Measurements from ENCODE around the gene DTNBP1.

DTNBP1 gene

DNA sequence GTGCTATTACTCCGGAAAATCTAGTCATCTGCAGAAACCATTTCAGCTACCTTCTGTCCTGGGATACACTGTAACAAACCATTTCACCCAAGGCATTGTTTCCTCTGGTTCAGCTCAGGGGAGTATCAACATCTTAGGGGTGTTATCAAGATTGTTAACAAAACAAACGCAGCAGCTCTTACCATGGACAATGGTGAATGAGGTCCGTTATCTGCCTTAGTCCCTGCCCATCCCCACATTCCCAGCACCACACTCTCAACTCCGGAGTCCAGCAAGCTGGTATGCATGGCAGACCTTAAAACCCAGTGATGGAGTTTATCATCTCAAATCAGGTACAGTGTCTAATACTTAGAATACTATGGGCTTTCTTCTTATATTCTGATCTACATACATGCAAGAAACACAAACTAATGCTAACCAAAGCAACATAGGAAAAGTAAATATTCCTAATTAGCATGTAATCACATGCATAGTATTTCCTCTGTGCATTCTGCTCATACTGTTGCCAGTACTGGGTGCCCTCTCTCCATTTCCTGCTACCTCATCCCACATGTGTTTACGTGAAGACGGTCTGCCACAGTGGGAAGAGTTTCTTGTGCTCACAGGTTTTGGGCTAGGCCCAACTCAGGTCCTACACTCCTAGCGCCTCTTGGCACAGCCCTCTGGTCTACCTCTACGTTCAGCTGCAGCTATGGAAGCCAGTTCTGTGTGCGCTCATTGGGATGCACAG is 123.9 kb downstream of the DTNBP1 start:
- Mint-ChIP-seq H3K27ac (no peak overlapping the region), H3K4me1 (ENCODE audit: low read depth) (no peaks in the 10 kb centered on the region), H3K4me3 (no peak overlapping the region), H3K27me3 (ENCODE audit: low read depth) (no peaks in the 10 kb centered on the region), H3K9me3 (no peaks in the 10 kb centered on the region), H3K36me3 (ENCODE audit: low read depth) (peaks cover 5% of the 10 kb centered on the region)

- H3K9me3 Mint-ChIP-seq: no peaks in the 10 kb centered on the region
- H3K36me3 Mint-ChIP-seq (ENCODE audit: low read depth): peaks cover 5% of the 10 kb centered on the region
- no peaks in the 10 kb centered on the region for H3K4me1 Mint-ChIP-seq (ENCODE audit: low read depth)
- H3K27ac Mint-ChIP-seq: no peak overlapping the region
- no peaks in the 10 kb centered on the region for H3K27me3 Mint-ChIP-seq (ENCODE audit: low read depth)
- no peak overlapping the region for H3K4me3 Mint-ChIP-seq
These were observed 124.7 kb downstream of the DTNBP1 start for GRCh38 chr6:15538106-15538505.

DNA sequence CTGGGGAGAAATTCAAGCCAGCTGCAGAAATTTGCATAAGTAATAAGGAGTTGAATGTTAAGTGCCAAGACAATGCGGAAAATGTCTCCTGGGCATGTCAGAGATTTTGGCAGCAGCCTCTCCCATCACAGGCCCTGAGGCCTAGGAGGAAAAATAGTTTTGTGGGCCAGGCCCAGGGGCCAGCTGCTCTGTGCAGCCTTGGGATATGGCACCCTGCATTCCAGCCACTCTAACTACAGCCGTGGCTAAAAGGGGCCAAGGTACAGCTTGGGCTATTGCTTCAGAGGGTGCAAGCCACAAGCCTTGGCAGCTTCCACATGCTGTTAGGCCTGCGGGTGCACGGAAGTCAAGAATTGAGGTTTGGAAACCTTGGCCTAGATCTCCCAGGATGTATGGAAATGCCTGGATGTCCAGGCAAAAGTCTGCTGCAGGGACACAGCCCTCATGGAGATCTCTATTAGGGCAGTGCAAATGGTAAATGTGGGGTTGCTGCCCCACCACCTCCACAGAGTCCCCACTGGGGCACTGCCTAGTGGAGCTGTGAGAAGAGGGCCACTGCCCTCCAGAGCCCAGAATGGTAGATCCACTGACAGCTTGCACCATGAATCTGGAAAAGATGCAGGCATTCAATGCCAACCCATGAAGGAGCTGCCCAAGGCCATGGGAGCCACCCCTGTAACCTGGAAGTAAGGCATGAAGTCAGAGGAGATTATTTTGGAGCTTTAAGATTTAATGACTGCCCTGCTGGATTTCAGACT is 126.5 kb downstream of the DTNBP1 start:
- no peaks in the 10 kb centered on the region for H3K9me3 Mint-ChIP-seq
- H3K36me3 Mint-ChIP-seq (ENCODE audit: low read depth): peaks cover 11% of the 10 kb centered on the region
- H3K4me1 Mint-ChIP-seq (ENCODE audit: low read depth): no peaks in the 10 kb centered on the region
- H3K4me3 Mint-ChIP-seq: no peak overlapping the region
- no peaks in the 10 kb centered on the region for H3K27me3 Mint-ChIP-seq (ENCODE audit: low read depth)
- no peak overlapping the region for H3K27ac Mint-ChIP-seq

- no peaks in the 10 kb centered on the region for H3K9me3 Mint-ChIP-seq
- no peaks in the 10 kb centered on the region for H3K27me3 Mint-ChIP-seq (ENCODE audit: low read depth)
- no peak overlapping the region for H3K27ac Mint-ChIP-seq
- H3K4me1 Mint-ChIP-seq (ENCODE audit: low read depth): no peaks in the 10 kb centered on the region
- peaks cover 13% of the 10 kb centered on the region for H3K36me3 Mint-ChIP-seq (ENCODE audit: low read depth)
- no peak overlapping the region for H3K4me3 Mint-ChIP-seq
These were observed 127.2 kb downstream of the DTNBP1 start for GRCh38 chr6:15535495-15536197.

DNA sequence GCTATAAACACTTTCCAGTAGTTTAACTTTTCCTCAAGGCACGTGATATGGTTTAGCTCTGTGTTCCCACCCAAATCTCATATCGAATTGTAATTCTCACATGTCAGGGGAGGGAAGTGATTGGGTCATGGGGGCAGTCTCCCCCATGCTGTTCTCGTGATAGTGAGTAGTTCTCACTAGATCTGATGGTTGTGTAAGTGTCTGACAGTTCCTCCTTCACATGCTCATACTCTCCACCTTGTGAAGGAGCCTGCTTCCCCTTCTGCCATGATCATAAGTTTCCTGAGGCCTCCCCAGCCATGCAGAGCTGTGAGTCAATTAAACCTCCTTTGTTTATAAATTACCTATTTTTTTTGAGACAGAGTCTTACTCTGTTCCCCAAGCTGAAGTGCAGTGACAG is 127.9 kb downstream of the DTNBP1 start:
- H3K4me3 Mint-ChIP-seq: no peak overlapping the region
- no peaks in the 10 kb centered on the region for H3K27me3 Mint-ChIP-seq (ENCODE audit: low read depth)
- no peaks in the 10 kb centered on the region for H3K9me3 Mint-ChIP-seq
- H3K4me1 Mint-ChIP-seq (ENCODE audit: low read depth): no peaks in the 10 kb centered on the region
- H3K36me3 Mint-ChIP-seq (ENCODE audit: low read depth): peaks cover 13% of the 10 kb centered on the region
- H3K27ac Mint-ChIP-seq: no peak overlapping the region

DNA sequence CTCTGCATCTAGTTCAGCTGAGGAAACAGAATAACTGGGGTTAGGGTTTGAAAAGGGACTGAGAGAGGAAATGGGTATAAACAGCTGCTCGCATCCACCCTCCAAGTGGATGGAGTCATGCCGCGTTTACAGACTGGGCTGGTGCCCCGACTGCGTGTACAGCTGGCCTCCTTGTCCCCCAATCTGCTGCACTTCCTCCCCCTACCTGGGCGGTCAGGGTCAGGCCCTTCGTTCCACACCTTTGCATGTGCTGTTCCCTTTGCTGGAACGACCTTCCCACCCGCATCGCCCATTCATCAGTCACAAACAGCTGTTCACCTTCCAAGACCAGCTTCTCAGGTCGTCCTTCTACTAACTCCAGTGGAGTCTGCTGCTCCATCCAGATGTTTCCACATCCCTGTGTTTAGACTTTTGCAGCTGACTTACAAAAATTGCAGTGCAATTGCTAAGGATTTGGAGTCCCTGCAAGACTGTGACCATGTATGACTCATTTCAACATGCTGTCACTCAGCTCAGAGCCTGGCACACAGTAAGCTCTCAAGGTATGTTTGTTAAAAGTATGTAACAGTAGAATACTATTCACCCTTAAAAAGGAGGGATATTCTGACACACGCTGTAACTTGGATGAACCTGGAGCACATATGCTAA is 129.3 kb downstream of the DTNBP1 start:
- Mint-ChIP-seq H3K36me3 (ENCODE audit: low read depth) (peaks cover 13% of the 10 kb centered on the region), H3K27me3 (ENCODE audit: low read depth) (no peaks in the 10 kb centered on the region), H3K9me3 (no peaks in the 10 kb centered on the region), H3K27ac (no peak overlapping the region), H3K4me1 (ENCODE audit: low read depth) (no peaks in the 10 kb centered on the region), H3K4me3 (no peak overlapping the region)

DNA sequence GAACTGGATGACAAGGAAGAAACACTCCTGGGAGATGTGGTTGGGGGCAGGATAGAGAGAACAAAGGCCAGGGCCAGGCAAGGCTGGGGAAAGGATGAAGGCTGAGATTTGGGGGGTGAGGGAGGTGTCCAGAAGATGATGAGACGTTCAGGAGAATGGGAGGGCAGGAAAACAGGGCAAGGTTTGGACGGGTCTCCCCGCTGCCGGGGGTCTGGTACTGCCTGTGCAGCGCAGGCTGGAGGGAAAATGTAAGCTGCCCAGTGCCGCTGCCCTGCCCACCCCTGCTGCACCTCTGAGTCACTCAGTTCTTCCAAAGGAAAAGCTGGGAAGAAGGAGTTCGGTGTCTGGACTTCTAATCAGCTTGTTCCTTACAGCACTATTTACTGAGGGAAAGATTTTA is 130.9 kb downstream of the DTNBP1 start:
- no peaks in the 10 kb centered on the region for H3K27me3 Mint-ChIP-seq (ENCODE audit: low read depth)
- H3K27ac Mint-ChIP-seq: no peak overlapping the region
- H3K36me3 Mint-ChIP-seq (ENCODE audit: low read depth): peaks cover 16% of the 10 kb centered on the region
- H3K4me3 Mint-ChIP-seq: no peak overlapping the region
- no peaks in the 10 kb centered on the region for H3K4me1 Mint-ChIP-seq (ENCODE audit: low read depth)
- no peaks in the 10 kb centered on the region for H3K9me3 Mint-ChIP-seq

- Mint-ChIP-seq H3K36me3 (ENCODE audit: low read depth) (peaks cover 22% of the 10 kb centered on the region), H3K27me3 (ENCODE audit: low read depth) (no peaks in the 10 kb centered on the region), H3K4me3 (no peak overlapping the region), H3K4me1 (ENCODE audit: low read depth) (peaks cover 4% of the 10 kb centered on the region), H3K9me3 (no peaks in the 10 kb centered on the region), H3K27ac (no peak overlapping the region)
These were observed 132.4 kb downstream of the DTNBP1 start for GRCh38 chr6:15530411-15530810.

DNA sequence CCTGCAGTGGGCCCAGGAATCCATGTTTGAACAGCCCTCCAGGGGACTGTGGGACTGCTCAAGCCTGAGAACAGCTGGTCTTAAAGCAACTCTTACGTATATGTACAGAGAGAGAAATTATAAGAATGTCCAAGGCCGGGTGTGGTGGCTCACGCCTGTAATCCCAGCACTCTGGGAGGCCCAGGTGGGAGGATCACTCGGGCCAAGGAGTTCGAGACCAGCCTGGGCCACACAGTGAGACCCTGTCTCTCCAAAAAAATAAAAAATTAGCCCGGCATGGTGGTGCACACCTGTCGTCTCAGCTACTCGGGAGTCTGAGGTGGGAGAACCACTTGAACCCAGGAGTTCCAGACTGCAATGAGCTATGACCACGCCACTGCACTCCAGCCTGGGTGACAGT is 134.0 kb downstream of the DTNBP1 start:
- H3K27ac Mint-ChIP-seq: no peak overlapping the region
- peaks cover 28% of the 10 kb centered on the region for H3K36me3 Mint-ChIP-seq (ENCODE audit: low read depth)
- H3K4me1 Mint-ChIP-seq (ENCODE audit: low read depth): peaks cover 4% of the 10 kb centered on the region

GRCh38 chr6:15527838-15528617 is 134.8 kb downstream of the DTNBP1 start:
- peaks cover 4% of the 10 kb centered on the region for H3K4me1 Mint-ChIP-seq (ENCODE audit: low read depth)
- peaks cover 33% of the 10 kb centered on the region for H3K36me3 Mint-ChIP-seq (ENCODE audit: low read depth)
- H3K9me3 Mint-ChIP-seq: no peaks in the 10 kb centered on the region
- H3K27me3 Mint-ChIP-seq (ENCODE audit: low read depth): no peaks in the 10 kb centered on the region
- H3K4me3 Mint-ChIP-seq: no peak overlapping the region
- no peak overlapping the region for H3K27ac Mint-ChIP-seq

More for the DNA sequence above, 134.0 kb downstream of the DTNBP1 start:
- Mint-ChIP-seq H3K9me3 (no peaks in the 10 kb centered on the region), H3K4me3 (no peak overlapping the region), H3K27me3 (ENCODE audit: low read depth) (no peaks in the 10 kb centered on the region)

DNA sequence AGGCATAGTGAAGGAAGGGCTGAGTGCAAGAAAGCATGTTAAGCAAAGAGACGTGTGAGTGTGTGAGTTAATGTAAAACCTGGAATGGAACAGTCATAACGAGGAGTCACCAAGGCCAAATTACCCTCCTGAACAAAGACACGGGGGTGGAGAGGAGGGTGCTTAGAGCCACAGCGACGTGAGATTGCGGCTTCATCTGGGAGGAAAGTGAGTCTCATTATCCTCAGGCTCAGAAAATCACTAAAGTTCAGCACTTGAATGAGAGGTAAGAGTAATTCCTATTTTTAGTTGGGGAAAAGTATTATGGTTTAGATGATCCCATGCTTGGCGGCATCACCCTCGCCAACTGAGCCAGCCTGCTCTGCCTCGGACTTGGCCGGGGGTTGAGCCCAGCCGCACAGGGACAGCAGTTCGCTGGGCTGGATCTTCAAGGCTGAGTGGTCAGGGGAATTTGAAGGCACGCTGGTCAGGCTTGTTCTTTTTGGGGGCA is 136.6 kb downstream of the DTNBP1 start:
- H3K36me3 Mint-ChIP-seq (ENCODE audit: low read depth): peaks cover 35% of the 10 kb centered on the region
- no peak overlapping the region for H3K4me3 Mint-ChIP-seq
- H3K27me3 Mint-ChIP-seq (ENCODE audit: low read depth): no peaks in the 10 kb centered on the region
- H3K4me1 Mint-ChIP-seq (ENCODE audit: low read depth): peaks cover 14% of the 10 kb centered on the region
- H3K27ac Mint-ChIP-seq: no peak overlapping the region
- H3K9me3 Mint-ChIP-seq: no peaks in the 10 kb centered on the region

DNA sequence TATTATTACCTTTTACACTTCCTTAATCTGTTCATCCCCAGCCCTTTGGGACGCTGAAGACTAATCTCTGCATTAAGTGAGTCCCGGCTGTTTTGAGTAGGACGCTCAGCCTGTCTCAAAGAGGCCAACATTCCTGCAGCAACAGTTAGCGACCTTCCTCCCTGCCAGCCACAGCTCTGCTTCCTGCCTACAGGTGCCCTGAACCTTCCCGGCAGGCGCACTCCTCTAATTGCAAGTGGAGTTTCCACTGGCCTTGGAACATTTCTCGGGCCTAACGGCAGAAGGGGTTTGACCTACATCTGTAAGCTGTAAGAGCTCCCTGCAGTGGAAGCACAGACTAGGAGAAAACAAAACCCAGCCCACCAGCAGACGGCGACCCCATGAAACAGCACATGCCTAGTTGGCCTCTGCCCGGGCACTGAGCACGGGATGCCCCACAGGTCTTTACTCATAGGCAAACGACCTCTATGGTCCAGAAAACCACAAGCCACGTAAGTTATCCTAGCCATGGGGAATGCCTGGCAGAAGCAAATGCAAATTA is 137.9 kb downstream of the DTNBP1 start:
- H3K4me1 Mint-ChIP-seq (ENCODE audit: low read depth): peaks cover 16% of the 10 kb centered on the region
- no peaks in the 10 kb centered on the region for H3K9me3 Mint-ChIP-seq
- peaks cover 42% of the 10 kb centered on the region for H3K36me3 Mint-ChIP-seq (ENCODE audit: low read depth)
- no peaks in the 10 kb centered on the region for H3K27me3 Mint-ChIP-seq (ENCODE audit: low read depth)
- no peak overlapping the region for H3K4me3 Mint-ChIP-seq
- H3K27ac Mint-ChIP-seq: no peak overlapping the region

DNA sequence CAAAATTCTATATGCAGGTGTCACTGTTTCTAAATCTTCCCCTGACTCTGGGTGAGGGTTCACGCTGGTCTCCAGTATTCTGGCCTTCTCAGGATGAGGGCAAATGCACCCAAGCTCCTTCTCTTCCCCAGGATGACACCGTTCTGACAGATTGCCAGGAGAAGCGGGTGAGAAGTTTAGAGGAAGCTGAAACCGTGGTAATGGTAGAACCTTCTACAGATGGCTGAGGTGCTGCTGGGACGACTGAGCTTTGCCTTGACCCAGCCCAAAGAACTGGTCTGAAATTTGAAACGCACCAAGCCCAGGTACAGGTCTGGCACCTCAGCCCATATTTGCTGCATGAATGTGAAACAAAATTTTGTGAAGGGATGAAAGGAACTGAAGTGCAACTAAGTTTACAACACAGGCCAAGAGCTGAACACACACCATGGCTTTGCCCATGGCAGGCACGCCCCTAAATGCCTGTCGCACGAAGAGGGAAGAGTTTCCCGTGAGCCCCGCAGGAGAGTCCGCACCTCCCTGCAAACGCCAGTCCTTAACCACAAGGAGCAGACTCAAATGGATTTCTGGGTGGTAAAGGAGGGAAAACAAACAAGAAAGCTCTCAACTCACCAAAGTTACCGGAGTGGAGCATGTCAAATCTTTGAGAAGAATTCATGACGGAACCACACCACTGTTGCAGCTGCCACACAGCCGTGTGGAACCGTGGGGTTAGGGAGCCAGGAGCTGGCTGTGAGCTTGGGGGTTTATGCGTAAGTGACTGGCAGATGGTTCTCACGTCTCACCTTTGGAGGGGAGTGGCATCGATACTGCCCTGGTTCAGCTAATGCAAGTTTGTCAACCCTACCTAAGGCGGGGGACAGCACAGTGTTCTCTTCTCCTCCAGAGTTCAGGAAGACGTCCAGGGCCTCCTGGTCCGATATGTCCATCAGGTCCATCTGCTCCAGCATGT is 138.9 kb downstream of the DTNBP1 start:
- Mint-ChIP-seq H3K36me3 (ENCODE audit: low read depth) (peaks cover 52% of the 10 kb centered on the region), H3K9me3 (no peaks in the 10 kb centered on the region), H3K4me1 (ENCODE audit: low read depth) (peaks cover 16% of the 10 kb centered on the region), H3K27me3 (ENCODE audit: low read depth) (no peaks in the 10 kb centered on the region), H3K4me3 (no peak overlapping the region), H3K27ac (no peak overlapping the region)

All from T-helper 1 cell treated with Interleukin-12 subunit alpha and Interleukin-12 subunit beta and Interleukin-4 antibody, amounts not matched to agents 30 μg/mL and 1 μg/mL, for 36 hours (primary cell).